Thyroid gland (tissue), 4 donors: Measurements from ENCODE around the gene SPATA31C1. TPM values are rescaled to one million over a fixed set of nuclear protein-coding genes. Genes with fewer than 3 reads are reported as not detected.

Experiments
- DNase-seq, 2 donors: peaks; one replicate each; pipeline ENCODE4 v3.0.0-alpha.2; 2019
- H3K27ac ChIP-seq, 3 donors: fragments of 200-600 bp; sonication (generic); 1 replicate in 2 of 3; 2 replicates in 1 of 3; pipeline ENCODE4 v1.5.1; 2016 to 2019; ENCODE audit warnings: mild to moderate bottlenecking in 1 of 3, moderate library complexity in 1 of 3
- H3K27me3 ChIP-seq: fragments of 200-600 bp; sonication (generic); one replicate; pipeline ENCODE4 v1.5.1; 2019
- H3K36me3 ChIP-seq, 2 donors: fragments of 200-600 bp; sonication (generic); one replicate each; pipeline ENCODE4 v1.5.1; 2016 to 2019
- H3K4me1 ChIP-seq, 2 donors: fragments of 200-600 bp; sonication (generic); one replicate each; pipeline ENCODE4 v1.5.1; 2017 to 2019
- H3K4me3 ChIP-seq, 3 donors: fragments of 200-600 bp; sonication (generic); replicated peaks in 1 of 3; 1 replicate in 2 of 3; 2 replicates in 1 of 3; pipeline ENCODE4 v1.5.1; 2016; ENCODE audit warnings: mild to moderate bottlenecking in 1 of 3
- H3K9me3 ChIP-seq: fragments of 200-600 bp; sonication (generic); one replicate; pipeline ENCODE4 v1.5.1; 2017
- POLR2A ChIP-seq, 2 donors: fragments of 450-650 bp; IDR thresholded peaks; one replicate each; pipeline ENCODE4 v1.6.1; 2017; ENCODE audit warnings: antibody characterized with exemption in 2 of 2, mild to moderate bottlenecking in 2 of 2, moderate library complexity in 1 of 2
- WGBS, 2 donors: methylation state at CpG; one replicate each; pipeline ENCODE4 v1.1.5; 2017; 5-methylcytosine and 5-hydroxymethylcytosine counted together
- intact Hi-C: fragments of 100-400 bp; cut with DNase I; formaldehyde crosslinking; loops from one replicate; pipeline ENCODE4 v1.15.1; 2023
- total RNA-seq, 4 donors: library from RNA; depleted of rRNA; stranded (reverse); fragments of >200 nt; gene quantifications; one replicate each; pipeline ENCODE4 v1.2.3, GENCODE V29; 2016
- TF ChIP-seq, protein P1 (sequence below), 6 experiments: fragments of 200-600 bp in 3 of 6; fragments of 450-650 bp in 3 of 6; sonication (generic) in 3 of 6; IDR thresholded peaks; one replicate each; pipeline ENCODE4 v1.5.1; 2016 to 2019; ENCODE audit warnings: antibody characterized with exemption in 6 of 6, mild to moderate bottlenecking in 2 of 6, inconsistent platforms in 1 of 6, moderate library complexity in 1 of 6

SPATA31C1 gene
- total RNA-seq, 4 donors from 2014 or later = not detected

DNA sequence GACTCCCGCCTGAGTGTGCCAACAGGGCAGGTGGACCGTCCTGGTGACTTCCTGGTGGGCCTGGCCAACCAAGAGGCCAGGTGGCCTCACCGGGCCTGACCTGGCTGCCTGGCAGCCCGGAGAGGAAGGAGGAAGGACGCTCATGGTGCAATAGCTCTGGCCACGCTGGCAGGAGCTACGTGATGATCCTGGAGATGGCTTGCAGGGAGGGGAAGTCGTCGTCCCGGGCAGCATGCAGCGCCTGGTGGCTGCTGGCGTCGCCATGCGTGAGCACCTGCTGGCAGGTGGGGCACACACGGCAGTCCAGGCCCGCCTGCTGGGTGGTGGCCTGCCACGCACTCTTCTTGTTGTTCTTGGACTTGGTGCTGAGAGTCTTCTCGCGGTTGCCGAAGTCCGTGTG is 26.3 kb downstream of the SPATA31C1 start:
- H3K4me1 ChIP-seq = no peaks in the 10 kb centered on the region
- H3K4me3 ChIP-seq = no peak overlapping the region
- intact Hi-C loops = no loop called here
- WGBS, 2 donors = 69 to 83% methylated on average over 9 to 20 of the region's 21 CpGs
- no peak for DNase-seq
- H3K36me3 ChIP-seq = no peaks in the 10 kb centered on the region
- H3K9me3 ChIP-seq = no peaks in the 10 kb centered on the region
- no peaks in the 10 kb centered on the region for H3K27me3 ChIP-seq
- no peak for TF ChIP-seq POLR2A (IDR thresholded peaks at IDR 0.05)
- TF ChIP-seq, protein P1, sequence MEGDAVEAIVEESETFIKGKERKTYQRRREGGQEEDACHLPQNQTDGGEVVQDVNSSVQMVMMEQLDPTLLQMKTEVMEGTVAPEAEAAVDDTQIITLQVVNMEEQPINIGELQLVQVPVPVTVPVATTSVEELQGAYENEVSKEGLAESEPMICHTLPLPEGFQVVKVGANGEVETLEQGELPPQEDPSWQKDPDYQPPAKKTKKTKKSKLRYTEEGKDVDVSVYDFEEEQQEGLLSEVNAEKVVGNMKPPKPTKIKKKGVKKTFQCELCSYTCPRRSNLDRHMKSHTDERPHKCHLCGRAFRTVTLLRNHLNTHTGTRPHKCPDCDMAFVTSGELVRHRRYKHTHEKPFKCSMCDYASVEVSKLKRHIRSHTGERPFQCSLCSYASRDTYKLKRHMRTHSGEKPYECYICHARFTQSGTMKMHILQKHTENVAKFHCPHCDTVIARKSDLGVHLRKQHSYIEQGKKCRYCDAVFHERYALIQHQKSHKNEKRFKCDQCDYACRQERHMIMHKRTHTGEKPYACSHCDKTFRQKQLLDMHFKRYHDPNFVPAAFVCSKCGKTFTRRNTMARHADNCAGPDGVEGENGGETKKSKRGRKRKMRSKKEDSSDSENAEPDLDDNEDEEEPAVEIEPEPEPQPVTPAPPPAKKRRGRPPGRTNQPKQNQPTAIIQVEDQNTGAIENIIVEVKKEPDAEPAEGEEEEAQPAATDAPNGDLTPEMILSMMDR (IDR thresholded peaks at IDR 0.05) = no peak
- no peak overlapping the region for H3K27ac ChIP-seq

DNA sequence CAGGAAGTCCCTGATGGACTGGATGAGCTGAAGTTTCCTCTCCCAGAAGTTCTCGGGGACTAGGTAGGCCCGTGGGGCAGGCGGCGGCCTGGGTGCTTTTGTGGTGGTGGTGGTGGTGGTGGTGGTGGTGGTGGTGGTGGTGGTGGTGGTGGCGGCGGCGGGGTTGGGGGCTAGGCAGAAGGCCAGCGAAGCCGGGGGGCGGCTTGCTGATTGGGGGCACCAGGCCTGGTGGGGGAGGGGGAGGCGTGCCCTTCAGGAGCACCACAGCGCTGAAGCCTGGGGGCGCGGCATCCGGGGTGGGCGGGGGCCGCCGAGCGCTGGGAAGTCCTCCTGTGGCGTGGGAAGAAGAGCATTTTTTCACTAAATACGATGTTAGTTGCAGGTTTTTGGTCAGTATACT is 26.9 kb downstream of the SPATA31C1 start:
- H3K9me3 ChIP-seq = no peaks in the 10 kb centered on the region
- intact Hi-C loops = no loop called here
- H3K4me1 ChIP-seq = no peaks in the 10 kb centered on the region
- WGBS, 2 donors = 6 to 67% methylated on average over 7 to 8 of the region's 21 CpGs
- no peak overlapping the region for H3K27ac ChIP-seq
- DNase-seq = peak in 1 of 2 donors; percentile 13
- H3K27me3 ChIP-seq = no peaks in the 10 kb centered on the region
- H3K4me3 ChIP-seq = no peak overlapping the region
- TF ChIP-seq, protein P1 (IDR thresholded peaks at IDR 0.05) = no peak
- no peak for TF ChIP-seq POLR2A (IDR thresholded peaks at IDR 0.05)
- H3K36me3 ChIP-seq = no peaks in the 10 kb centered on the region

DNA sequence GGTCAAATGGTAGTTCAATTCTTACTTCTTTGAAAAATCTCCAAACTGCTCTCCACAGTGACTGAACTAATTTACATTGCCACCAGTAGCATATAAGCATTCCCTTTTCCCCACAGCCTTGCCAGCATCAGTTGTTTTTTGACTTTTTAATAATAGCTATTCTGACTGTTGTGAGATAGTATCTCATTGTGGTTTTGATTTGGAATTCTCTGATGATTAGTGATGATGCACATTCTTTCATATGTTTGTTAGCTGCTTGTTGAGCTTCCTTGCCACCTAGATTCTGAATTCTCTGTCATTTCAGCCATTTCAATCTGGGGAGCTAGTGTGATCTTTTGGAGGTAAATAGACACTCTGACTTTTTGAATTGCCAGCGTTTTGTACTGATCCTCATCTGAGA is 32.5 kb downstream of the SPATA31C1 start:
- Histone ChIP-seq H3K4me1 (no peaks in the 10 kb centered on the region), H3K9me3 (no peaks in the 10 kb centered on the region), H3K27ac (no peak overlapping the region), H3K4me3 (no peak overlapping the region), H3K36me3 (no peaks in the 10 kb centered on the region), H3K27me3 (no peaks in the 10 kb centered on the region)
- WGBS, 2 donors = 88 to 93% methylated on average over 1 of the region's 1 CpG
- TF ChIP-seq POLR2A (IDR thresholded peaks at IDR 0.05) = no peak
- TF ChIP-seq, protein P1 (IDR thresholded peaks at IDR 0.05) = no peak
- DNase-seq = no peak
- intact Hi-C loops = loop anchor here (10.0 kb wide), 1 partner anchor 625 kb away; no protein-coding TSS in a partner anchor

DNA sequence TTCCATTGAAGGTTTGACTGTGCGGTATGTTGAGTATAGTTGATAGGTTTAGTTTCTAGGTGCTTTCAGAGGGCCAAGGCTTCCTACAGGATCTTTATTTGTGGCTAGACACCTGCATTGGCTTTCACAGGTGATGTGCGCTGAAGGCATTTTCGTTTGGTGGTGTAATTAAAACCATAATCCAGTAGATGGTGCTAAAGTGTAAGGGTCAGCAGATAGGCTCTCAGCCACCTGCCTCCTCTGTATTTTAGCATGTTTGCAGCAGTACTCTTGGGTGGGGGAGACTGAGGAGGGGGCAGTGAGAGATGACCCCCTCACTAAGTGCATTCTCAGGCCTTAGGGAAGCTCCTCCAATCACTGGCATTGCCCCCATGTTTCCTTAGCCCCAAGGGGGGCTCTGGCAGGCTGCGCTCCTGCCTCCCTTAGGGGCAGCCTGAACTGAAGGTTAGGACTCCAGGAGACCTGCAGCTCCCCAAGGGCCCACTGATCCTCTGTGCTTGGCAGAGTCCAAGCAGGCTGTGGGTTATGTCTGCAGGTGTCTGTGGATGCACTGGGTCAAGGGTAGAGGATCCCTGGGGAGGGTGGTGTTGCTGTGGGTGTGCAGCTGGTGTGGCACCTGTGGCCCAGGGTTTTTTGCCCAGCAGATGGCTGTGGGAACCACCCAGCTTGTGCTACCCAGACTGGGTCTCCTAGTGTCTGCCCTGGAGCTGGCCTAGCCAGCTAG is 33.2 kb downstream of the SPATA31C1 start:
- H3K9me3 ChIP-seq = no peaks in the 10 kb centered on the region
- no peak for DNase-seq
- H3K4me3 ChIP-seq = no peak overlapping the region
- intact Hi-C loops = loop anchor here (10.0 kb wide), 1 partner anchor 624 kb away; no protein-coding TSS in a partner anchor
- no peaks in the 10 kb centered on the region for H3K4me1 ChIP-seq
- WGBS, 2 donors = 76 to 81% methylated on average over 4 of the region's 4 CpGs
- no peak overlapping the region for H3K27ac ChIP-seq
- TF ChIP-seq POLR2A (IDR thresholded peaks at IDR 0.05) = no peak
- TF ChIP-seq, protein P1 (IDR thresholded peaks at IDR 0.05) = peak in 4 of 6 experiments; percentile 24 to 41 (median 35)
- H3K36me3 ChIP-seq = no peaks in the 10 kb centered on the region
- no peaks in the 10 kb centered on the region for H3K27me3 ChIP-seq

DNA sequence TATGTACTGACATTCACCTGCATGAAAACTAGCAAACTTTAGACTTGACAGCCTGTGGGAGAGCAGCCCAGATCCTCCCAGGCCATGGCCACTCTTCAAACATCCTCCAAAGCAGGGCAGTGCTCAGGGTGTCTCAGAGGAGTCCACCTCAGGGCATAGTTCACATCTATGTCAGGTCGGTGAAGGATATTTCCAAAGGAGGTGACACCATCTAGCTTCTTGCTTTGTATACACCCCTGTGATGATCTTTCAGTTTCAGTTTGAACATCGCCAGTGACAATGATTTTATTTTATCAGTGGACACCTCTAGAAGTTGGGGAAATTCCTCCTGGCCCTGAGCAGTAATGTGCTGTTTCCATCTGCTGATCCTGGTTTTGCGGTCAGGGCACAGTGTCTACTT is 36.5 kb downstream of the SPATA31C1 start:
- Histone ChIP-seq H3K4me3 (no peak overlapping the region), H3K27me3 (no peaks in the 10 kb centered on the region), H3K36me3 (no peaks in the 10 kb centered on the region), H3K4me1 (no peaks in the 10 kb centered on the region), H3K27ac (no peak overlapping the region), H3K9me3 (no peaks in the 10 kb centered on the region)
- DNase-seq = no peak
- intact Hi-C loops = loop anchor here (10.0 kb wide), 1 partner anchor 621 kb away; no protein-coding TSS in a partner anchor
- TF ChIP-seq POLR2A (IDR thresholded peaks at IDR 0.05) = no peak
- TF ChIP-seq, protein P1 (IDR thresholded peaks at IDR 0.05) = no peak
- 84 to 94% methylated on average over 3 of the region's 3 CpGs for WGBS, 2 donors
